ENCODE results near the gene ZNF565. TPM values are rescaled to one million over a fixed set of nuclear protein-coding genes. Genes with fewer than 3 reads are reported as not detected.
A peak's percentile ranks its signal among the peaks of the same experiment; 100 is the strongest.
"Not testable (repeated sequence)": the region's sequence is repeated elsewhere in the genome, so short reads cannot be mapped to it uniquely, and the experiment has no call there.

The ZNF565 gene
- total RNA-seq, 1 experiment from 2014 or later = 3.8 TPM

- no peak for DNase-seq (ENCODE audit: low spot score)
Observed at GRCh38 chr19:36212895-36213294, 1.6 kb downstream of the ZNF565 start.

GRCh38 chr19:36210497-36210896, 4.0 kb downstream of the ZNF565 start:
- no peak for DNase-seq (ENCODE audit: low spot score)

GRCh38 chr19:36209372-36209771, 5.1 kb downstream of the ZNF565 start:
- no peak for DNase-seq (ENCODE audit: low spot score)

GRCh38 chr19:36207605-36208252, 6.7 kb downstream of the ZNF565 start:
- DNase-seq (ENCODE audit: low spot score) = no peak

GRCh38 chr19:36203293-36203692, 11.2 kb downstream of the ZNF565 start:
- no peak for DNase-seq (ENCODE audit: low spot score)

GRCh38 chr19:36201684-36202083, 12.8 kb downstream of the ZNF565 start:
- DNase-seq (ENCODE audit: low spot score) = no peak

- no peak for DNase-seq (ENCODE audit: low spot score)
Observed at GRCh38 chr19:36198119-36198518, 16.3 kb downstream of the ZNF565 start.

- no peak for DNase-seq (ENCODE audit: low spot score)
Observed at GRCh38 chr19:36196249-36196648, 18.2 kb downstream of the ZNF565 start.

GRCh38 chr19:36186722-36187121, 27.7 kb downstream of the ZNF565 start:
- not testable (repeated sequence) for DNase-seq (ENCODE audit: low spot score)

- DNase-seq (ENCODE audit: low spot score) = no peak
Observed at GRCh38 chr19:36183245-36183628, 31.2 kb downstream of the ZNF565 start.

- no peak for DNase-seq (ENCODE audit: low spot score)
Observed at GRCh38 chr19:36182612-36183244, 31.7 kb downstream of the ZNF565 start.

- not testable (repeated sequence) for DNase-seq (ENCODE audit: low spot score)
Observed at GRCh38 chr19:36179077-36179476, 35.4 kb downstream of the ZNF565 start.

- DNase-seq (ENCODE audit: low spot score) = not testable (repeated sequence)
Observed at GRCh38 chr19:36173846-36174245, 40.6 kb downstream of the ZNF565 start.

GRCh38 chr19:36172852-36173251, 41.6 kb downstream of the ZNF565 start:
- DNase-seq (ENCODE audit: low spot score) = no peak

- peak; percentile 70 for DNase-seq (ENCODE audit: low spot score)
Observed at GRCh38 chr19:36169084-36169760, 45.2 kb downstream of the ZNF565 start.

GRCh38 chr19:36163813-36164212, 50.7 kb downstream of the ZNF565 start:
- peak; percentile 3 for DNase-seq (ENCODE audit: low spot score)

- peak; percentile 2 for DNase-seq (ENCODE audit: low spot score)
Observed at GRCh38 chr19:36160821-36161596, 53.5 kb downstream of the ZNF565 start.

GRCh38 chr19:36153126-36153525, 61.3 kb downstream of the ZNF565 start:
- no peak for DNase-seq (ENCODE audit: low spot score)

- DNase-seq (ENCODE audit: low spot score) = no peak
Observed at GRCh38 chr19:36152352-36153091, 61.9 kb downstream of the ZNF565 start, which contains the start of gene COX7A1. Gene COX7A1 (minus strand): TSS chr19:36152447. CDS start chr19:36152407, 40 bp downstream.

GRCh38 chr19:36152019-36152351, 62.5 kb downstream of the ZNF565 start:
- DNase-seq (ENCODE audit: low spot score) = no peak

All from H4 (cell line).